GM19043 (cell line): ENCODE results near the gene RNF224.

Experiments
- ATAC-seq: cut with Tn5 transposase; IDR thresholded peaks from one replicate; pipeline ENCODE4 v1.9.1; 2021; ENCODE audit warnings: low read depth; ENCODE audit not compliant: unreplicated experiment

RNF224 gene

DNA sequence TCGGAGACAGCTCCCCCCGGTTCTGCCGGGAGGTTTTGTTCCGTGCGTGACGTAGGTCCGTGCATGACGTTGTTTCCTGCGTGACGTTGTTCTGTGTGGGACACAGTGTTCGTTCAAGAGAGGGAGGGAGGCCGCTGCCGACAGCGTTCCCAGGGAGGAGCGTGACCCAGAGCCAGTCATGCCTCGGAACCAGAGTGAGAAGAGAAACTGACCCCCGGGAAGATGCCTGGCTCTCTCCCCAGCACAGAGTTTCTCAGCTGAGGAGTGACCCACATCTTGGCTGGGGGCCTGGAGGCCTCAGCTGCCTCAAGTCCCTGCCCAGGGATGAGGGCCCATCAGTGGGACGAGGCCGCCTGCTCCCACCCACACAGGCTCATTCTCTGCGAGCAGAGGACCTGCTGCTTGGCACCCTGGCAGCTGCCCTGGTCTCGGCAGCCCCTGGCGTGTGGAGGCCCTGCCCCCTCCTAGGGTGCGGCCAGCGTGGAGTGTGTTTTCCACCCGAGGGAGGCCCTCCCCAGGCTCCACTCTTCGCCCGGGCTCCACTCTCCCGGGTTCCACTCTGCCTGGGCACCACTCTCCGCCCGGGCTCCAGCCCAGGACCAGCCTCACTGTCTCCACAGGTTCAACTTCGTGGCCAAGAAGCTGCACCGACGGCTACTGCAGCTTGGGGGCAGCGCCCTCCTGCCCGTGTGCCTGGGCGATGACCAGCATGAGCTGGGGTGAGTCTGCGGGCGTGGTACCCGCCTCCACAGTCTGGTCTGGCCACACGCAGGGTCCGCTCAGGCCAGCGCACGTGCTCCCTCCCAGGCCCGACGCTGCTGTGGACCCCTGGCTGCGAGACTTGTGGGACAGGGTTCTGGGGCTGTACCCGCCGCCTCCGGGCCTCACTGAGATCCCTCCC lies 13.9 kb upstream of the RNF224 start:
- ATAC-seq: no peak

DNA sequence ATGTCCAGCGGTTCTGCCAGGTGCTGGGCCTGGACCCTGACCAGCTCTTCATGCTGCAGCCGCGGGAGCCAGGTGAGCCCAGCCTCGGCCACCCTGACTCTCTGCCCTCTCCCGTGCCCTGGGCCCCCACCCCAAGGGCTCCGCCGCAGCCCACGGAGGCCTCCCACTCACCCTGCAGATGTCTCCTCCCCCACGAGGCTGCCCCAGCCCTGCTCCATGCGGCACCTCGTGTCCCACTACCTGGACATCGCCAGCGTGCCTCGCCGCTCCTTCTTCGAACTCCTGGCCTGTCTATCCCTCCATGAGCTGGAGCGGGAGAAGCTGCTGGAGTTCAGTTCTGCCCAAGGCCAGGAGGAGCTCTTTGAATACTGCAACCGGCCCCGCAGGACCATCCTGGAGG lies 12.7 kb upstream of the RNF224 start:
- ATAC-seq: no peak

DNA sequence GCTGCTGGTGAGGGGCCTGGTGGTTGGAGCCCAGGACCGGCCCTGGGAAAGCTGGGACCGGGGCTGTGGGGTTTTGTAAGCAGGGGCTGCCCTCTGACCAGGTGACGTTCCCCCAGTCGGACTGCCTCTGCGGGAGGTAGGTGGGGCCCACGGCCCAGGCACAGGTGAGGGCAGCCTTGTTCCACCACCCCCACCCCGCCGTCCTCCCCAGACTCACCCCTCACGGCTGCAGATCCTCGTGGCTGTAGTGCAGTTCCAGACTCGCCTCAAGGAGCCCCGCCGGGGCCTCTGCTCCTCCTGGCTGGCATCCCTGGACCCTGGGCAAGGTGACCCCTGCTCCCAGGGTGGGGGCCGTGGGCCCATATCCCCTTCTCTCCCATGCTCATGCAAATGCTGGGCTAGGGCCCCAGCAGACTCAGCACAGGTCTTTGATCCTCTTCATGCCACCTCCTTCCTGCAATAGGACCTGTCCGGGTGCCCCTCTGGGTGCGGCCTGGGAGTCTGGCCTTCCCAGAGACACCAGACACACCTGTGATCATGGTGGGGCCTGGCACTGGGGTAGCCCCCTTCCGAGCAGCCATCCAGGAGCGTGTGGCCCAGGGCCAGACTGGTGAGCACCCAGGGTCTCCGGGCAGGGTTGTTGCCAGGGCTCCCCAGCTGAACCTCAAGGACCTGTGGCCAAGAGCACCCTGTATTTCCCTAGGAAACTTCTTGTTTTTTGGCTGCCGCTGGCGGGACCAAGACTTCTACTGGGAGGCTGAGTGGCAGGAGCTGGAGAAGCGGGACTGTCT lies 11.9 kb upstream of the RNF224 start:
- no peak for ATAC-seq

DNA sequence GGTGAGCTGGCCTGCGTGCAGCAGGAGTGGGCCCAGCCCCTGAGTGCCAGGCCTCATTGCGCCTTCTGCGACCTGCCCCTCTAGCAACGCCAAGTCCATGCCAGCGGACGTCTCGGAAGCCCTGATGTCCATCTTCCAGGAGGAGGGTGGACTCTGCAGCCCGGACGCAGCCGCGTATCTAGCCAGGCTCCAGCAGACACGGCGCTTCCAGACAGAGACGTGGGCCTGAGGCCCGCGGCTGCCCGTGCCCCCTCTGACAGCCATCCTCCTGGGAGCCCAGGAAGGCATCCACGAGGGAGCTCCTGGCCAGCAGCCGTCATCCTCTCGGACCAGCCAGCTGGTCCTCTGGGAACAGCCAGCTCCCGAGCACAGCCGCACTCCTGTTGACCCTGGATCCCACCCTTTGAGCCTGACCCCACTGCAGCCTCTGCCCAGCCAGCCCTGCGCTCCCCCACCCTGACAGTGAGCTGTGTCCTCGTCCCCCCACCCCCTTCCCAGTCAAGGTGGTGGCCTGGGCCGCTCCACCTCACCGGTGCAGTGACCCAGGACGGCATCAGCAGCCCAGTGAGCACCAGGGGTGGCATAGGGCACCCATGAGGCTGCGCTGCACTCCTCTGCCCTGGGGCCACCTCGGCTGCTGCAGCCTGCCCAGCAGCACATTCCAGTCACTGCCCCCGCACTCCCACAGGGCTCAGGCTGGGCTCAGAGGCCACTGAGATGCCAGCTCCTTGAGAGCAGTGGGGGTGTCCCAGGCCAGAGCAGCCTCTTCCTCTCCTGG lies 10.9 kb upstream of the RNF224 start:
- no peak for ATAC-seq

DNA sequence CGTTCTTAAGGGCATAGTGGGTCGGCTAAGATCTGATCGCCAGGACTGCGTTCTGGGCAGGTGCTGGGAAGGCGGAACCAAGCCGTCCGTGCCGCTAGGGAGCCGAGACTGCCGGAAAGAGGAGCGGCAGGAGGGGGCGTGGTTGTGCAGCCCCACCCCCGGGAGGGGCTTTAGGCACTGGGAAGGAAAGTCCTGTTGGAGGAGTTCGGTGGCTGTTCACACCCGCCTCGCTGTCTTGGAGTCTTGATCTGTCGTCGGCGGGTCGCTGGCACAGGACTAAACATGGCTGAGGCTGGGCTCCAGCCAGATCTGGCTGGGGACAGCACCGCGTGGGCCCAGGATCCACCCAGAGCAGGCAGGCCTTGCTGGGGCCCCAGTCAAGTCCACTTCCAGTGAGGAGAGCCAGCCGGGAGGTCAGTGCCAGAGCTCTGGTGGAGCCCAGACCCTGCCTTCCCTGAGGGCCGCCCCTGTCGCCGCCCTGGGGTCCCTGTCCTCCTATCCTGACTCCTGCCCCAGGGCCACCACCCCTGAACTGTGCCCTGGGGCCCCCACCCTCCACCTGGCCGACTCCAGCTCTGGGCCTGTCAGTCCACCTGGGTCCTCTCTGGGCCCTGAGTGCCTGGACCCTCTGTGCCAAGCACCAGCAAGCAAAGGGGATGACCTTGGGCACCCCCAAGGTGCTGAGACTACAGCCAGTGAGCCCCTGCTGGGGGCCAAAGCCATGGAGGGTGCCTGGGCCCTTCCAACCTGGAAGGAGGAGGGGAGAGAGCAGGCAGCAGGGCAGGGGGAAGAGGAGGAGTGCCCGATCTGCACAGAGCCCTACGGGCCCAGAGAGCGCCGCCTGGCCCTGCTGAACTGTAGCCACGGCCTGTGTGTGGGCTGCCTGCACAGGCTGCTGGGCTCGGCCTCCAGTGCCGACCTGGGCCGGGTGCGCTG lies 9.8 kb upstream of the RNF224 start:
- no peak for ATAC-seq

DNA sequence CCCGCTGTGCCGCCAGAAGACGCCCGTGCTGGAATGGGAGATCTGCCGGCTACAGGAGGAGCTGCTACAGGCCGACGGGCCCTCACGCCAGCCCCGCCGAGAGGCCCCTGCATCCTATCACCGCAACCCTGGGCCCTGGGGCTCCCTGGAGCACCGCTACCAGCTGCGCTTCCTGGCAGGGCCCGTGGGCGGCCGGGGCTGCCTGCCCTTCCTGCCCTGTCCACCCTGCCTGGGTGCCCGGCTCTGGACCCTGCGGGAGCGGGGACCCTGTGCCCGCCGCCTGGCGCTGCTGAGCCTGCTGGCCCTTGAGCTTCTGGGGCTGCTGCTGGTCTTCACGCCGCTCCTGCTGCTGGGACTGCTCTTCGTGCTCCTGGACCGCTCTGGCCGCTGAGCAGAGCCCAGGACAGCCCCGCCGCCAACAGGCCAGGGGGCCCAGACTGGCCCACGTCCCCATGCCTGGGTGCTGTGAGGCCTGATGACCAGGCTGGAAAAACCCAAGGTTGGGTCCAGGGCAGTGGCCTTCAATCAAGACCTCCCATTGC lies 9.0 kb upstream of the RNF224 start:
- ATAC-seq: no peak

DNA sequence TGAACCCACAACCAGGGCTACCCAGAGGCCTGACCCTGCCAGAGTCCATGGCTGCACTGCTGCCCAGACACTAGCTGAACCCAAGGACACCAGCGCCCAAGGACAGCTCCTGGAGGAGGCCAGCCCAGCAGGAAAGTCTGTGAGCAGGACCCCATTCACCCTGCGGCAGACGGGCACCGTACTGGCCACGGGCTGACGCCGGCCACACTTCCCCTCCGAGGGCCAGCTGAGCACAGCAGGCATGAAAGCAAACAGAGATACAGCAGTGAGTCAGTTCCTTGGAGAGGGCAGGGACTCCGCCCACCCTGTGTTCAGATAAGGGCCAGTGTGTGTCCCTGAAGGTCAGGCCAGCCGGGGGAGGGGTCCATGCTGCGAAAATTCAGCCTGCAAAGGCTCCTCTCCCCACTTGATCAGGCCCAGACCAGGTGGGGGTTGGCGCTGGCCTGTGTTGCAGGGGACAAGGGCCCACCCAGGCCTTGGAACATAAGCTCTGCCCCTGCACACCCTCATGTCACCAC lies 8.5 kb upstream of the RNF224 start:
- ATAC-seq: no peak

DNA sequence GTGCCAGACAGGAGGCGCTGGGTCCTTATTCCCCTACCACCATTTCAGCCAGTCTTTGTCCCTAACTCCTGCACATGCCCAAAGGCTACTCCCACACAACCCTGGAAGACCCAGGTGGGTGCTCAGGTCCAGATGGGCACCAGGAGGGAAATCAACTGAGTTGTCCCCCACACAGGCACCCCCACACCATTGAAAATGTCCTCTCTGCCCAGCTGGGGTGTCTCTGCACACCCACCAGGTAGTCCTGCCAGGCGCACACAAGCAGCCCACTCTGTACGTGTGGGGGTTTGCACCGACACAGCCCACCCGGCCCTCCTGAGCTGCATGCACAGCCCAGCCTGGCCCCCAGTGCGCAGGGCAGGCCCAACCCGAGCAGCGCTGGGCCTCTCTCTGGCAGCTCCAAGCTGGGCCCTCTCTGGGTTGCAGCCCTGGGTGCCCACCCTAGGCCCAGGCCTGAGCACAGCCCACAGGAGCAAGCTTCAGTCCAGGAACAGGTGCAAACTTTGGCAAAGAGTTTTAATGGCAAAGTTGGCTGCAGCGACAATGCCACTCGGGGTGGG lies 7.5 kb upstream of the RNF224 start:
- ATAC-seq: no peak

DNA sequence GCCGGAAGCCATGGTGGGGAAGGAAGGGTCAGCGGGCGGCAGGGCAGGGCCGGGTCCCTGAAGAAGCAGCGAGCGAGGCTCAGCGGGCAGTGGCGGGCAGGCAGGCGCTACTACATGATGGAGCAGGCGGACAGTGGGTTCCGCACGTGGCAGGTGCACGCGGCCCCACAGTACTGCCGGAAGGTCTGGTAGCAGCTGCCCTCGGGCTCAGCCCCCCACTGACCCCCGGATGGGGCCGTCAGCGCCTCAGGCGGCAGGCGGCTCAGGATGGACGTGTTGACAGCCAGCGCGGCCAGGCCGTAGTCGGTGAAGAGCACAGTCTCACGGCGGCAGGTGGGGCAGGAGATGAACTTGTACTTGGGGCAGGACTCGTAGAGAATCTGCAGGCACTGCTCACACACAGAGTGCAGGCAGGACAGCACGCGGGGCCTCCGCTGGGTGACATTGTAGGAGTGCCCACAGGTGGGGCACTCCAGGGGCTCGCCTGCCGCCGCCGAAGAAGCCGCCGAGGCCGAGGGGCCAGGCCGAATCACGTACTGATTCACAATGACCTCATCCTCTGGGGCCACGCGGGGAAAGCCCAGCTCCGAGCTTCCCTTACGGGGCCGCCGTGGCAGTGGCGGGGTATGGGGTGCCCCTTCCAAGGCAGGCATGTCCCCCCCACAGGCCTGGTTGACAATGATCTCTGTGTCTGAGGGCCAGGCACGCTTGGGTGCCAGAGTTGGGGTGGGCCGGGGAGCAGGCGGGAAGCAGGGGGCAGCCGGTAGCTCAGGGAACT lies 6.8 kb upstream of the RNF224 start:
- ATAC-seq: no peak

DNA sequence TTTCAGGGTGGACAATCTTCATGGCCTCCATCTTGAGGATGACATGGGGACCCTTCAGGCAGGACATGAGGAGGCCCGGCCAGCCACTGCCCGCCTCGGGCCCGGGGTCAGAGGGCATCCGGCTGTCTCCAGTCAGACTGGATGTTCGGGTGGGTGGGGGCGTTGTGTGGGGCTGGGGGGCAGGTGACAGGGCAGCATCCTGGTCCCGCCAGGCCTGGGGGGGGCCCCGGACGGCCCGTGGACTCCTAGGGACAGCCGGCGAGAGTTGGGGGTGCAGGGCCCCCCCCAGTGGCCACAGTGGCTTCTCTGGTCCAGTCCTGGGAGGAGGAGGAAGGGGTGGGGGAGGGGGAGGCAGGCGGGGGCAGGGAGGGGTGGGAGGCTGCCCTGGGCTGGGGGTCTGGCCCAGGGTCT lies 6.2 kb upstream of the RNF224 start:
- ATAC-seq: no peak

DNA sequence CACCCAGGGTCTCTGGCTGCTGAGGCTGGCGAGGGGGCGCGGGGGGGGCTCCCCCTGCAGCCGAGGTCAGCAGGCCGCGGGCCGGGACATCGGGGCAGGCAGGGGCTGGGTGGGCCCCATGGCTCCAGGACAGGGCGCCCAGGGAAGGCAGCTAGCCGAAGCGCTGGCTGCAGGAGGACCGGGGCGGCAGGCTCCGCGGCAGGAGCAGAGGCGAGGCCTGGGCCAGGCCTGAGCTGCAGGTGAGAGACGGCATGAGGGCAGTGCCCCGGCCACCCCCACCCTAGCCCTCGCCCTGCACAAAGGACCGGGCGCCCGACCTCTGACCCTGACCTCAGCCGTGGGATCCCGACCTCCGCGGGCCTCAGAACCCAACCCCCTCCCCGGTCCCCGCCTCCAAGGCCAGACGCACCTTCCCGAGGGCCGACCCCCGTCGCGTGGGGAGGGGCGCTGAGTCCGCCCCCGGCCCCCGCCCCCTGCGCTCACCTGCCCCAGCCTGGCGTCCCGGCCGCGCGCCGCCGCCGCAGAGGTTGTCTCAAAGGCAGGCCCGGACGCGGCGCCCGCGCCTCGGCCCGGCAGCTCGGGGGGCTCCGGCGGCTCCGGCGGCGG lies 5.7 kb upstream of the RNF224 start:
- no peak for ATAC-seq

DNA sequence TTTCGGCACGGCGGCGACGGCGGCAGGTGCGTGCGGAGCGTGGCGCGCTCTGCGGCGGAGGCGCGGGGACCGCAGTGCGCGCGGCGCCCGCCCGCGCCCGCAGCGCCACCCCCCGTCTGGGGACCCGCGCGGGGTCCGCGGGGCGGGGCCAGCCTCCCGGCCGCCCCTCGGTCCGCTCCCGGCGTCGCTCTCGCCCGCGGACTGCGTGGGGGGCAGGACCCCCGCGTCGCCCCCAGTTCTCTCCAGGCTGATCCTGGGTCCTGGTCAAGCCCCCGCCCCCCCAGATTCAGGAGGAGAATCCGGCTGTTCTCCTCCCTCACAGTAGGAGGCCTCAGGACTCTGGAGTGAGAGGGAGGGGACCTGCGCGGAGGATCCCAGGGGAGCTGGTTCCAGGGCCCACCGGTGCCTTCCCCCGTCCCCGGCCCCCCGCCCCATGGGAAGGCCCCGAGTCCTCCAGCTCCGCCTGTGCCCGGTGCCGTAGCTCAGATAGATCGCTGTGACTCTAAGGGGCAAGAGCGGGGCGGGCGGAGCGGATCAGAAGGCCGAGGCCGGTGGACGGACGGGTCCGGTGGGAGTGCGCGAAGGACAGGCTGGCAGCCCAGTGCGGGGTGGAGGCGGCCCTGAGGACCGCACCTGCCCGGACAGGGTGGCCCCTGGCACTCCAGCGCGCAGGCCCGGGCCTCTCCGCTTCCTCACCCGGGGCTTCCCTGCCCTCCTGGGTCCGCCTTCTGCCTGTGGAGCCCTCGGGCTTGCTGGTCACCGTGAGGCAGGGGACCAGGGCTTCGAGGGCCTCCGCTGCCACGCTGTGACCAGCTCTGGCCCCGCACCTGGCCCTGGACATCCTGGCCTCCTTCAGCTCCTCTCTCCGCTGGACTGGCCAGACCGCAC lies 4.9 kb upstream of the RNF224 start, which contains the start of gene RNF208:
RNF208 (minus strand) TSS at position 51 of the 888 bp plus-strand sequence. CDS start 1,028 bp downstream, outside the sequence.
- no peak for ATAC-seq

DNA sequence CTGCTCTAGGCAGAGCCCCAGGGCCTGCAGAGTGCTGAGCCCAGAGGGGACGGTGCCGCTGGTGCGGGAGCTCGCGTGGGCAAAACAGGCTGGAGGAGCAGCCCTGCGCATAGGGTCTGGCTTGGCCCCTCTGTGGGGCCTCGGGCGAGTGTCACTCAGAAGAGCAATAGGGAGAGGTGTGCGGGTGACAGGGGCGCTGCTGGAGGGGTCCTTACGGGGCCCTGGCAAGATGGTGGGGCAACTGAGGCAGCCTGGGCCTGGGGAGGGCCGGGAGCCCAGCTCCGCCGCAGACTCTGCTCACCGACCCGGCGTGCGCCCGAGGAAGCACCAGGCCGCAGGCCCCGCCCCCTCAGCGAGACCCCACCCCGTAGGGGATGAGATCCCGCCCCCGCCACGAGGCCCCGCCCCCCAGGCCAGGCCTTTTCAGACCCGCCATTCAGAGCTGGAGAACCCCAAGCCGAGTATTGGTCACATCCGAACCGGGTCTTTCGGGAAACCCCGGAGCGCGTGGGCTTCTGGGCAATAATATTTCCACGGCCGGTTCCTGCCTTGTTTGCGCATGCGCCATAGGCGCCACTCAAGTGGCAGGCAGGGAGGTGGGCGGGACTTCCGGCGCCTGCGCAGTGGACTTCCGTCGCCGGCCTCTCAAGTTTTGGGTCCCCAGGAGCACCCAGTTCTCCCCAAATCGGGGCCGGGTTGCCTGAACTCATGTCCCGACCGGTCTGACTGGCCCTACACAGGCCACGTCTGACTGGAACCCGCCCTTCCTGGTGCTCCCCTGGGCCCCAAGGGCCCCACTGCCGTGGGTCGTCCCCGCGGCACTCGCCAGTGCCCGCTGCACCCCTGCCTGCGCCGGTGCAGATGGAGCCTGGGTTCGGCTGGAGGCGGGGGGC lies 4.0 kb upstream of the RNF224 start:
- ATAC-seq: peak; percentile 72

DNA sequence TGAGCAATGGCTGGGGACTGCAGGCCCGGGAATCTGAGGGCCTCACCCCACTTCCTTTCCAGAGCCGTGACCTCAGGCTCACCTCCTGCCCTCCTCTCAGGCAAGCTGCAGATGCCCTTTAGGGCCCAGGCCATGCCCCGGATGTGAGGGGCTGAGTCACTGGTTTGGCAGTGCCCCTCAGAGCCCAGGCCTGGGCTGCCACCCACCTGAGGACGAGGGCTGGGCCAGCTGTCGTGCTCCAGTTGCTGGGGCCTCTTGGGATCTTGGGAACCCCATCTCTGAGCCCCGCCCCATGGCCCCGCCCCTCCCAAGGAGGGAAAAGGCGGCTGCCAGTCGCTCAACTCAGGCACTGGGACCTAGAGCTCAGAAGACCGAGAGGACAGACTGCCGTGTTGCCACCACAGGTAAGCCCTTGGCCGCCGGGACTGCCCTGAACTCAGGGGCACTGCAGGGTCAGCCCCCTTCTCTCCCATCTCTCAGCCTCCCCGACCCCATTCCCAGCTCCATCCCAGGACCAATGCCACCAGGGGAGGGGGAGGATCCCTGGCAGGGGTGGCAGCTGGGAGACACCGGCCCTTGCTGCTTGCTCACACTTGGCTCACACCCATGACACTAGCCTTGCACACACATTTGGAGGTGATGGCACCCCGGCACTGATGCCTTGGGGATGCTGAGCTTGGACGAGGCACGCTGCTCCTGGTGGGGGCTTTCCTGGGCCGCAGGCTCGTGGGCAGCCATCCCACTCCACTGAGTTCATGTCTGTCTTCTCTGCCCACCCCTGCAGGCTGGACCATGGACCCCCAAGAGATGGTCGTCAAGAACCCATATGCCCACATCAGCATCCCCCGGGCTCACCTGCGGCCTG lies 2.2 kb upstream of the RNF224 start, which contains the start of gene CYSRT1:
CYSRT1 (plus strand) TSS at position 345 of the 865 bp plus-strand sequence; CDS start at position 793, 448 bp downstream.
- ATAC-seq: no peak
